ENCODE data around the gene PLP2. TPM values are rescaled to one million over a fixed set of nuclear protein-coding genes. Genes with fewer than 3 reads are reported as not detected.

The PLP2 gene
- polyA plus RNA-seq, 1 donor (not counting 4 experiments of a cell fraction or from before 2014, with no cell fraction given), result 358 TPM

DNA sequence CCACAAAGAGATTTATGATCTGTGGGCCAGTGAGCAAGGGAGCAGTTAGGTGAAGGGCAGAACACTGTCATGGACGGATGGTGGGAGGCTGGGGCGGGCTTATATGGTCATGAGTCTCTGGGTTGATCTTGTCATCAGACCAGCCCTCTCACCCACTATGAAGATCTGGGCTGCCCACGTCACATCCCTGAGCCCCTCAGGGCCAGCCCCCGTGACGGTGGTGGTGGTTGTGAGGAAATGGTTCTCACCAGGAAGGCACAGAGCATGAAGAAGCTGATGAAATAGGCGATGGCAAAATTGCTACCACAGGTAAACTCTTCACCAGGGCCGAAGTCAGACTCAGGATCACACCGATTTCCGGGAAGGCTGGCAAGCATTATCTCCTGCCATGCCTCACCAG is 39.4 kb downstream of the PLP2 start:
- no peaks in the 10 kb centered on the region for H3K4me1 ChIP-seq (ENCODE audit: control insufficient read depth, extremely low read depth, insufficient read depth, low read length)
- H3K27ac ChIP-seq (ENCODE audit: control insufficient read depth, insufficient read depth, low read length), result no peak overlapping the region
- no peaks in the 10 kb centered on the region for H3K79me2 ChIP-seq (ENCODE audit: control insufficient read depth, insufficient read depth, low read length)
- no peak overlapping the region for H3K4me2 ChIP-seq (ENCODE audit: control insufficient read depth, extremely low read depth, insufficient read depth, low read depth, low read length)
- no peak for TF ChIP-seq EZH2 (IDR thresholded peaks at IDR 0.05; ENCODE audit: low read length)
- TF ChIP-seq, protein P1, sequence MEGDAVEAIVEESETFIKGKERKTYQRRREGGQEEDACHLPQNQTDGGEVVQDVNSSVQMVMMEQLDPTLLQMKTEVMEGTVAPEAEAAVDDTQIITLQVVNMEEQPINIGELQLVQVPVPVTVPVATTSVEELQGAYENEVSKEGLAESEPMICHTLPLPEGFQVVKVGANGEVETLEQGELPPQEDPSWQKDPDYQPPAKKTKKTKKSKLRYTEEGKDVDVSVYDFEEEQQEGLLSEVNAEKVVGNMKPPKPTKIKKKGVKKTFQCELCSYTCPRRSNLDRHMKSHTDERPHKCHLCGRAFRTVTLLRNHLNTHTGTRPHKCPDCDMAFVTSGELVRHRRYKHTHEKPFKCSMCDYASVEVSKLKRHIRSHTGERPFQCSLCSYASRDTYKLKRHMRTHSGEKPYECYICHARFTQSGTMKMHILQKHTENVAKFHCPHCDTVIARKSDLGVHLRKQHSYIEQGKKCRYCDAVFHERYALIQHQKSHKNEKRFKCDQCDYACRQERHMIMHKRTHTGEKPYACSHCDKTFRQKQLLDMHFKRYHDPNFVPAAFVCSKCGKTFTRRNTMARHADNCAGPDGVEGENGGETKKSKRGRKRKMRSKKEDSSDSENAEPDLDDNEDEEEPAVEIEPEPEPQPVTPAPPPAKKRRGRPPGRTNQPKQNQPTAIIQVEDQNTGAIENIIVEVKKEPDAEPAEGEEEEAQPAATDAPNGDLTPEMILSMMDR (optimal IDR thresholded peaks at IDR 0.05 in 1 of 3, IDR thresholded peaks at IDR 0.05 in 1 of 3, conservative IDR thresholded peaks at IDR 0.05 in 1 of 3; ENCODE audit: extremely low read depth in 1 of 3, insufficient read depth in 2 of 3, low read length in 3 of 3), result no peak
- DNase-seq (ENCODE audit: low read depth, low spot score) (no peak), FAIRE-seq (no peak)
- no peaks in the 10 kb centered on the region for H3K36me3 ChIP-seq (ENCODE audit: control insufficient read depth in 2 of 2, extremely low read depth in 1 of 2, insufficient read depth in 2 of 2, low read length in 2 of 2)
- H3K9me1 ChIP-seq (ENCODE audit: control insufficient read depth, extremely low read depth, insufficient read depth, low read length), result no peaks in the 10 kb centered on the region
- H4K20me1 ChIP-seq (ENCODE audit: control insufficient read depth, extremely low read depth, insufficient read depth, low read length), result no peaks in the 10 kb centered on the region
- no peak overlapping the region for H3K4me3 ChIP-seq (ENCODE audit: control insufficient read depth in 2 of 3, extremely low read depth in 1 of 3, insufficient read depth in 2 of 3, low read depth in 1 of 3, low read length in 3 of 3)
- no peaks in the 10 kb centered on the region for H3K27me3 ChIP-seq (ENCODE audit: control insufficient read depth, extremely low read depth, insufficient read depth, low read length)
- H2AFZ ChIP-seq (ENCODE audit: control insufficient read depth, low read length), result no peak overlapping the region
- no peak overlapping the region for H3K9ac ChIP-seq (ENCODE audit: control insufficient read depth, extremely low read depth, insufficient read depth, low read length)
- H3K9me3 ChIP-seq (ENCODE audit: control insufficient read depth, low read depth, low read length), result no peaks in the 10 kb centered on the region
- dilution Hi-C loops (cut with MboI; ENCODE audit: extremely low pct_ligation_motif_present, low sequenced_read_pairs), result no loop called here

- Histone ChIP-seq H3K4me2 (ENCODE audit: control insufficient read depth, extremely low read depth, insufficient read depth, low read depth, low read length) (no peak overlapping the region), H3K27me3 (ENCODE audit: control insufficient read depth, extremely low read depth, insufficient read depth, low read length) (no peaks in the 10 kb centered on the region)
- dilution Hi-C loops (cut with MboI; ENCODE audit: extremely low pct_ligation_motif_present, low sequenced_read_pairs), result no loop called here
Observed at GRCh38 chrX:49212209-49212608, 40.5 kb downstream of the PLP2 start.

More at GRCh38 chrX:49212209-49212608, 40.5 kb downstream of the PLP2 start:
- no peaks in the 10 kb centered on the region for H3K79me2 ChIP-seq (ENCODE audit: control insufficient read depth, insufficient read depth, low read length)
- no peak overlapping the region for H2AFZ ChIP-seq (ENCODE audit: control insufficient read depth, low read length)
- no peaks in the 10 kb centered on the region for H3K36me3 ChIP-seq (ENCODE audit: control insufficient read depth in 2 of 2, extremely low read depth in 1 of 2, insufficient read depth in 2 of 2, low read length in 2 of 2)
- H3K9me1 ChIP-seq (ENCODE audit: control insufficient read depth, extremely low read depth, insufficient read depth, low read length), result no peaks in the 10 kb centered on the region
- no peaks in the 10 kb centered on the region for H4K20me1 ChIP-seq (ENCODE audit: control insufficient read depth, extremely low read depth, insufficient read depth, low read length)
- H3K9me3 ChIP-seq (ENCODE audit: control insufficient read depth, low read depth, low read length), result no peaks in the 10 kb centered on the region
- H3K4me3 ChIP-seq (ENCODE audit: control insufficient read depth in 2 of 3, extremely low read depth in 1 of 3, insufficient read depth in 2 of 3, low read depth in 1 of 3, low read length in 3 of 3), result no peak overlapping the region
- H3K27ac ChIP-seq (ENCODE audit: control insufficient read depth, insufficient read depth, low read length), result no peak overlapping the region
- TF ChIP-seq, protein P1 (optimal IDR thresholded peaks at IDR 0.05 in 1 of 3, IDR thresholded peaks at IDR 0.05 in 1 of 3, conservative IDR thresholded peaks at IDR 0.05 in 1 of 3; ENCODE audit: extremely low read depth in 1 of 3, insufficient read depth in 2 of 3, low read length in 3 of 3), result no peak
- no peak for TF ChIP-seq EZH2 (IDR thresholded peaks at IDR 0.05; ENCODE audit: low read length)
- no peaks in the 10 kb centered on the region for H3K4me1 ChIP-seq (ENCODE audit: control insufficient read depth, extremely low read depth, insufficient read depth, low read length)
- no peak for FAIRE-seq
- DNase-seq (ENCODE audit: low read depth, low spot score), result no peak
- no peak overlapping the region for H3K9ac ChIP-seq (ENCODE audit: control insufficient read depth, extremely low read depth, insufficient read depth, low read length)

Measured in keratinocyte (primary cell).